B cell (primary cell): ENCODE results near the gene SLC36A1. TPM values are rescaled to one million over a fixed set of nuclear protein-coding genes. Genes with fewer than 3 reads are reported as not detected.
"Not testable (repeated sequence)": the region's sequence is repeated elsewhere in the genome, so short reads cannot be mapped to it uniquely, and the experiment has no call there.

ENCODE experiments used
- ATAC-seq: fragments of 200-7000 bp; cut with Tn5 transposase; one replicate; pipeline ENCODE4 v1.10.0; 2021; ENCODE audit warnings: low read depth, mild to moderate bottlenecking, moderate number of reproducible peaks, moderate library complexity
- CTCF ChIA-PET: fragments of 350-600 bp; sonication (Branson Sonifier 250); formaldehyde crosslinking; loops from one replicate; lab custom pipeline; 2021; ENCODE audit warnings: antibody characterized with exemption, inconsistent platforms; lab: Charles Lee
- POLR2A ChIA-PET: fragments of 350-600 bp; sonication (Branson Sonifier 250); formaldehyde crosslinking; loops from one replicate; lab custom pipeline; 2021; ENCODE audit warnings: antibody characterized with exemption; lab: Charles Lee
- DNase-seq: peaks from one replicate; pipeline ENCODE4 v3.0.0; 2013
- H2AFZ ChIP-seq: 2 replicates; pipeline ENCODE4 v1.6.1; 2012; ENCODE audit warnings: mild to moderate bottlenecking, low read depth, low read length; ENCODE audit not compliant: insufficient read depth, poor library complexity, severe bottlenecking
- H3K27ac ChIP-seq, 2 donors: 1 replicate in 1 of 2; 2 replicates in 1 of 2; pipeline ENCODE4 v1.5.1; 2012 to 2013; ENCODE audit warnings: low read length in 2 of 2, mild to moderate bottlenecking in 2 of 2, moderate library complexity in 1 of 2
- H3K27me3 ChIP-seq, 4 experiments: fragments of 200-600 bp in 1 of 4; sonication (generic) in 1 of 4; replicated peaks in 1 of 4; 1 replicate in 2 of 4; 2 replicates in 2 of 4; pipeline versions ENCODE4 v1.6.1 to v1.7.0; 2013 to 2016; ENCODE audit warnings: low read length in 3 of 4, mild to moderate bottlenecking in 2 of 4, mixed read lengths in 1 of 4, moderate library complexity in 1 of 4; ENCODE audit not compliant: insufficient read depth in 4 of 4, control insufficient read depth in 3 of 4; ENCODE audit errors: control extremely low read depth in 1 of 4
- H3K36me3 ChIP-seq, 2 experiments: replicated peaks in 1 of 2; 1 replicate in 1 of 2; 2 replicates in 1 of 2; pipeline versions ENCODE4 v1.6.1 to v1.7.1; 2013; ENCODE audit warnings: low read length in 1 of 2; ENCODE audit not compliant: insufficient read depth in 2 of 2, control insufficient read depth in 1 of 2; ENCODE audit errors: control extremely low read depth in 1 of 2, extremely low read depth in 1 of 2
- H3K4me1 ChIP-seq, 2 donors: fragments of 200-600 bp in 1 of 2; sonication (generic) in 1 of 2; 1 replicate in 1 of 2; 2 replicates in 1 of 2; pipeline versions ENCODE4 v1.5.1 to v1.6.1; 2013 to 2017; ENCODE audit warnings: low read length in 2 of 2; ENCODE audit not compliant: control insufficient read depth in 2 of 2, insufficient read depth in 2 of 2
- H3K4me2 ChIP-seq: replicated peaks from 2 replicates; pipeline ENCODE3; 2012; ENCODE audit warnings: mild to moderate bottlenecking, low read depth, low read length; ENCODE audit not compliant: poor library complexity, severe bottlenecking
- H3K4me3 ChIP-seq, 5 experiments: fragments of 200-600 bp in 1 of 5; sonication (generic) in 1 of 5; 1 replicate in 3 of 5; 2 replicates in 2 of 5; pipeline versions ENCODE4 v1.5.1 to v1.7.0; 2011 to 2016; ENCODE audit warnings: low read length in 4 of 5, mild to moderate bottlenecking in 4 of 5, low read depth in 2 of 5, control low read depth in 1 of 5, moderate library complexity in 1 of 5; ENCODE audit not compliant: insufficient read depth in 1 of 5; ENCODE audit errors: control extremely low read depth in 1 of 5, extremely low read depth in 1 of 5
- H3K79me2 ChIP-seq: fragments of 200-600 bp; sonication (generic); one replicate; pipeline ENCODE4 v1.6.0; 2016; ENCODE audit warnings: low read length; ENCODE audit not compliant: control insufficient read depth, insufficient read depth
- H3K9ac ChIP-seq: fragments of 200-600 bp; sonication (generic); 2 replicates; pipeline ENCODE4 v1.6.1; 2017; ENCODE audit warnings: mild to moderate bottlenecking, low read length, moderate library complexity
- H3K9me3 ChIP-seq, 3 donors: one replicate each; pipeline versions ENCODE4 v1.6.1 to v1.7.1; 2013; ENCODE audit warnings: low read length in 2 of 3; ENCODE audit not compliant: control insufficient read depth in 2 of 3, insufficient read depth in 1 of 3; ENCODE audit errors: control extremely low read depth in 1 of 3
- H4K20me1 ChIP-seq: 2 replicates; pipeline ENCODE4 v1.6.0; 2012; ENCODE audit warnings: mild to moderate bottlenecking, low read length; ENCODE audit not compliant: insufficient read depth, control insufficient read depth, poor library complexity, severe bottlenecking
- H3K27ac Mint-ChIP-seq: one replicate; pipeline ENCODE4 v1.8.0; 2021; ENCODE audit warnings: mixed read lengths
- H3K27me3 Mint-ChIP-seq: one replicate; pipeline ENCODE4 v1.8.0; 2021; ENCODE audit warnings: mixed read lengths
- H3K4me1 Mint-ChIP-seq: one replicate; pipeline ENCODE4 v1.8.0; 2021; ENCODE audit warnings: mixed read lengths
- H3K4me3 Mint-ChIP-seq: one replicate; pipeline ENCODE4 v1.8.0; 2021; ENCODE audit warnings: mixed read lengths
- H3K9me3 Mint-ChIP-seq: one replicate; pipeline ENCODE4 v1.8.0; 2022; ENCODE audit warnings: mixed read lengths; ENCODE audit not compliant: insufficient read depth
- CTCF ChIP-seq: fragments of 200-600 bp; IDR thresholded peaks from one replicate; pipeline ENCODE4 v1.8.0; 2022; ENCODE audit warnings: antibody characterized with exemption, mild to moderate bottlenecking
- EZH2 ChIP-seq: IDR thresholded peaks from 2 replicates; pipeline ENCODE4 v1.6.1; 2012; ENCODE audit warnings: borderline replicate concordance, low read depth, mild to moderate bottlenecking, moderate library complexity, low read length; ENCODE audit not compliant: insufficient read depth, poor library complexity, severe bottlenecking
- WGBS: methylation state at CpG from one replicate; pipeline ENCODE4 v1.1.5; 2013; ENCODE audit warnings: missing lambda C conversion rate; ENCODE audit not compliant: insufficient coverage; 5-methylcytosine and 5-hydroxymethylcytosine counted together
- intact Hi-C: fragments of 100-400 bp; cut with micrococcal nuclease; formaldehyde crosslinking; loops from one replicate; pipeline ENCODE4 v1.10.0; 2022
- polyA plus RNA-seq: library from polyadenylated mRNA; depleted of rRNA; stranded (reverse); fragments of >200 nt; gene quantifications from 2 replicates; pipeline ENCODE4 v1.2.3, GENCODE V29; 2012
- total RNA-seq, 2 donors: library from RNA; stranded (reverse); fragments of 120-200 nt in 1 of 2; gene quantifications; 1 replicate in 1 of 2; 2 replicates in 1 of 2; pipeline versions ENCODE4 v1.2.3 to v1.2.4, GENCODE V29; 2013 to 2022

Gene SLC36A1
- total and polyA plus RNA-seq, 2 donors (not counting 1 experiment from before 2014, with no cell fraction given): 4.0 to 15.1 TPM

GRCh38 chr5:151424892-151425523 is 22.4 kb upstream of the SLC36A1 start:
- no CpG with 5 or more reads among the region's 8 CpGs for WGBS
- CTCF ChIA-PET: interaction anchor here (0.7 kb wide), 1 partner anchor 227 kb away, joined by 4 read pairs; no protein-coding TSS in a partner anchor
- no peak for ATAC-seq

GRCh38 chr5:151426347-151426746 is 21.1 kb upstream of the SLC36A1 start:
- H3K4me1 Mint-ChIP-seq: peaks cover 19% of the 10 kb centered on the region
- H3K4me3 ChIP-seq, H3K9ac ChIP-seq, H3K27me3 ChIP-seq, H3K4me2 ChIP-seq, ATAC-seq, H3K79me2 ChIP-seq, intact Hi-C loops, H3K36me3 ChIP-seq, H3K27ac Mint-ChIP-seq, H3K27ac ChIP-seq, DNase-seq, POLR2A ChIA-PET, H4K20me1 ChIP-seq, H3K9me3 Mint-ChIP-seq, H3K4me3 Mint-ChIP-seq, H2AFZ ChIP-seq, H3K9me3 ChIP-seq: not testable (repeated sequence)
- CTCF ChIA-PET: interaction anchor here (1.7 kb wide), 1 partner anchor 21 kb away, joined by 7 read pairs; the partner anchor contains the start of gene SLC36A1
- H3K4me1 ChIP-seq: peaks cover 10 to 15% of the 10 kb centered on the region in 2 donors
- peaks cover 16% of the 10 kb centered on the region for H3K27me3 Mint-ChIP-seq
- WGBS: 100% methylated on average over 1 of the region's 6 CpGs

More at GRCh38 chr5:151424892-151425523, 22.4 kb upstream of the SLC36A1 start:
- intact Hi-C loops: no loop called here
- no peak overlapping the region for H3K4me3 ChIP-seq
- Mint-ChIP-seq H3K9me3 (peaks cover 4% of the 10 kb centered on the region), H3K4me3 (no peak overlapping the region), H3K27ac (no peak overlapping the region), H3K4me1 (peaks cover 19% of the 10 kb centered on the region), H3K27me3 (peaks cover 20% of the 10 kb centered on the region)
- H3K79me2 ChIP-seq: no peaks in the 10 kb centered on the region
- POLR2A ChIA-PET: no interaction called here
- peaks cover 0 to 11% (median 2%) of the 10 kb centered on the region in 4 experiments for H3K27me3 ChIP-seq
- no peak overlapping the region for H2AFZ ChIP-seq
- H4K20me1 ChIP-seq: no peaks in the 10 kb centered on the region
- no peak overlapping the region for H3K9ac ChIP-seq
- H3K4me2 ChIP-seq: no peak overlapping the region
- no peak for TF ChIP-seq EZH2
- no peak for TF ChIP-seq CTCF
- peaks cover 0 to 7% (median 2%) of the 10 kb centered on the region in 3 donors for H3K9me3 ChIP-seq
- peaks cover 10 to 15% of the 10 kb centered on the region in 2 donors for H3K4me1 ChIP-seq
- DNase-seq: no peak
- H3K27ac ChIP-seq: no peak overlapping the region
- no peaks in the 10 kb centered on the region for H3K36me3 ChIP-seq
